Tibial artery (tissue), 4 donors: Measurements from ENCODE around the gene CRYBA2.

ENCODE experiments used
- DNase-seq, 2 donors: peaks; one replicate each; pipeline ENCODE4 v3.0.0-alpha.2; 2019
- H3K27ac ChIP-seq, 2 donors: fragments of 200-600 bp; sonication (generic) in 1 of 2; 1 replicate in 1 of 2; 2 replicates in 1 of 2; pipeline ENCODE4 v1.5.1; 2018 to 2019; ENCODE audit warnings: mild to moderate bottlenecking in 1 of 2
- H3K27me3 ChIP-seq, 2 donors: fragments of 200-600 bp; sonication (generic) in 1 of 2; one replicate each; pipeline versions ENCODE4 v1.5.1 to v1.6.0; 2016 to 2019
- H3K36me3 ChIP-seq, 3 donors: fragments of 200-600 bp; sonication (generic) in 2 of 3; one replicate each; pipeline ENCODE4 v1.5.1; 2016 to 2019; ENCODE audit warnings: mild to moderate bottlenecking in 2 of 3
- H3K4me1 ChIP-seq, 4 donors: fragments of 200-600 bp; sonication (generic) in 2 of 4; 1 replicate in 3 of 4; 2 replicates in 1 of 4; pipeline ENCODE4 v1.5.1; 2016 to 2019
- H3K4me3 ChIP-seq, 2 donors: fragments of 200-600 bp; sonication (generic) in 1 of 2; 1 replicate in 1 of 2; 2 replicates in 1 of 2; pipeline ENCODE4 v1.5.1; 2018 to 2019; ENCODE audit warnings: mild to moderate bottlenecking in 2 of 2
- H3K9me3 ChIP-seq, 3 donors: fragments of 200-600 bp; sonication (generic) in 1 of 3; one replicate each; pipeline ENCODE4 v1.5.1; 2016 to 2019
- CTCF ChIP-seq, 2 experiments: fragments of 200-600 bp in 1 of 2; fragments of 450-650 bp in 1 of 2; IDR thresholded peaks; one replicate each; pipeline ENCODE4 v1.5.1; 2017 to 2019; ENCODE audit warnings: antibody characterized with exemption in 2 of 2, mild to moderate bottlenecking in 1 of 2, moderate library complexity in 1 of 2
- intact Hi-C: fragments of 100-400 bp; cut with DNase I; formaldehyde crosslinking; loops from one replicate; pipeline ENCODE4 v1.15.0; 2023; ENCODE audit warnings: low total_unique reads

Gene CRYBA2

DNA sequence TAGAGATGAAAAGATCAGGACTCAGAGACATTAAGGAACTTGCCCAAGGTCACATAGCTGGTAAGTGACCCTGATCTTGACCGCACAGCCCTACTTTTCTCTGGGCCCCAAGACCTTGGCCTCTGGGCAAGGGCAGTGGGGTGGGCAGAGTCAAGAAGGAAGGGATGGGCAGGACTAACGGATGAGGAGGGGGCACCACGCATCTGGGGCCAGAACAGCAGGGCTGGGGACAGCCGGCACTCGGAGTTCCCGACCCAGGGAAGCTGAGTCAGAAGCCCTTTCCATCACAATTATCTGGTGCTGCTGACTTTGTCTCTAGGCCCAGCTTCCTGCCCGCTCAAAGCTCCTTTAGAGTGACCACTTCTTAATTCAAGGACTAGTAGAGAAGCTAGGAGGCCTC is 33.7 kb upstream of the CRYBA2 start:
- Histone ChIP-seq H3K4me1 (no peaks in the 10 kb centered on the region), H3K9me3 (no peaks in the 10 kb centered on the region), H3K27ac (no peak overlapping the region), H3K36me3 (no peaks in the 10 kb centered on the region), H3K4me3 (no peak overlapping the region), H3K27me3 (peaks cover 0 to 73% of the 10 kb centered on the region in 2 donors)
- intact Hi-C loops: no loop called here
- no peak for DNase-seq
- no peak for TF ChIP-seq CTCF (IDR thresholded peaks at IDR 0.05)

- no peak for TF ChIP-seq CTCF (IDR thresholded peaks at IDR 0.05)
- Histone ChIP-seq H3K36me3 (no peaks in the 10 kb centered on the region), H3K9me3 (no peaks in the 10 kb centered on the region), H3K27ac (no peak overlapping the region), H3K27me3 (peaks cover 0 to 66% of the 10 kb centered on the region in 2 donors), H3K4me1 (no peaks in the 10 kb centered on the region), H3K4me3 (no peak overlapping the region)
- intact Hi-C loops: no loop called here
- DNase-seq: no peak
Observed at GRCh38 chr2:219025637-219026585, 32.7 kb upstream of the CRYBA2 start.

DNA sequence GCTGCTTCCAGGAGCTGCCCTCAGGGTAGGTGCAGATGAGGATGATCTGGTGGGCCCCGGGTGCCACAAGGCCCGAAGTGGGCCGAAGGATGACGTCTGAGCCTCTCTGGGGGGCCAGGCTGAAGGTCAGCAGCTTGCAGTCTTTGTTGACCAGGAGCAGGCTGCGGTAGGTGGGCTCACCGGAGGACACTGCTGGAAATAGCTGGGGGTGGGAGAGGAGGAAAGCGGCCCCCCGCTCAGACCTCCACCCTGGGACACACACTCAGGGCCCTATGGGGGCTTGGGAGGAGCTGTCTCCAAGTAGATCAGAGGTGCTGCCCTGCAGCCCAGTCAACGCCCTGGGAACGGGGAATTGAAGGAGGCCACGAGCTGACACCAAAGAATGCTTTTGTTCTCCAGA is 30.8 kb upstream of the CRYBA2 start:
- Histone ChIP-seq H3K4me1 (no peaks in the 10 kb centered on the region), H3K4me3 (no peak overlapping the region), H3K36me3 (no peaks in the 10 kb centered on the region), H3K27ac (no peak overlapping the region), H3K9me3 (no peaks in the 10 kb centered on the region), H3K27me3 (peaks cover 0 to 48% of the 10 kb centered on the region in 2 donors)
- intact Hi-C loops: no loop called here
- no peak for DNase-seq
- no peak for TF ChIP-seq CTCF (IDR thresholded peaks at IDR 0.05)

DNA sequence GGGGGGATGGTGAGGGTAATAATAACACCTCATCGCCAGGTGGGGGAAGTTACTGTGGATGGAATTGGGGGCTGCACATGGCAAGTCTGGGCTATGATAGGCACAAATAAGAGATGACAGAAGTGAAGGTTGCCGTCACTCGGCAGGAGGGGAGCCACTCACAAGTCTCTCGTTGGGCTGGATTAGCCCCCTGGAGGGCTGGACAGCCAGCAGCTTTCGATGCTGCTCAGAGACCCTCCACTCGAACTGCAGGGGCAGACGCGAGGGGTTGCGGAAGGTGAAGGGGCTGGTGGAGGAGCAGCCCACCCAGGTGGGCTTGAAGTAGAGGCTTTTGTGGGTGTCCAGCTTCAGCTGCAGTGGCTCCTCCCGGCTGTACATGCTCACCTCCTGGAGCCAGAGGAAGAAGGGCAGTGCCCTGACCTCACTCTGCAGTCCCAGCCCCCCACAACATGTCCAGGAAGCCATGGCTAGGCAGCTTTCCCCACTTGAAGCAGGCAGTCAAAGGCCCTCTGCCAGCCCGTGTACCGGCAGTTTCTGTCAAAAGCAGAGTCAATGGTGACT is 29.9 kb upstream of the CRYBA2 start:
- no peak for TF ChIP-seq CTCF (IDR thresholded peaks at IDR 0.05)
- H3K27me3 ChIP-seq: peaks cover 0 to 39% of the 10 kb centered on the region in 2 donors
- peaks cover 0 to 9% (median 4%) of the 10 kb centered on the region in 4 donors for H3K4me1 ChIP-seq
- DNase-seq: no peak
- intact Hi-C loops: no loop called here
- no peak overlapping the region for H3K4me3 ChIP-seq
- H3K9me3 ChIP-seq: no peaks in the 10 kb centered on the region
- no peak overlapping the region for H3K27ac ChIP-seq
- no peaks in the 10 kb centered on the region for H3K36me3 ChIP-seq

GRCh38 chr2:219022616-219023015 is 29.4 kb upstream of the CRYBA2 start:
- TF ChIP-seq CTCF (IDR thresholded peaks at IDR 0.05): no peak
- Histone ChIP-seq H3K4me1 (peaks cover 0 to 14% (median 8%) of the 10 kb centered on the region in 4 donors), H3K36me3 (no peaks in the 10 kb centered on the region), H3K27me3 (peaks cover 0 to 34% of the 10 kb centered on the region in 2 donors), H3K4me3 (no peak overlapping the region), H3K9me3 (no peaks in the 10 kb centered on the region), H3K27ac (no peak overlapping the region)
- no peak for DNase-seq
- intact Hi-C loops: no loop called here
